GM12874 (cell line): ENCODE results near the gene NUP160.

ENCODE experiments used
- CTCF ChIP-seq: IDR thresholded peaks from 2 replicates; pipeline ENCODE4 v1.5.1; 2011; ENCODE audit warnings: low read depth, mild to moderate bottlenecking, control low read depth, low read length, moderate library complexity; ENCODE audit not compliant: insufficient read depth

NUP160 gene

GRCh38 chr11:47886096-47886495, 37.9 kb upstream of the NUP160 start:
- no peak for TF ChIP-seq CTCF

GRCh38 chr11:47881145-47881544, 33.0 kb upstream of the NUP160 start:
- no peak for TF ChIP-seq CTCF

- TF ChIP-seq CTCF: no peak
Observed at GRCh38 chr11:47879259-47880158, 31.4 kb upstream of the NUP160 start.

GRCh38 chr11:47870404-47870803, 22.3 kb upstream of the NUP160 start:
- no peak for TF ChIP-seq CTCF

GRCh38 chr11:47869544-47870393, 21.6 kb upstream of the NUP160 start:
- TF ChIP-seq CTCF: no peak

GRCh38 chr11:47867823-47868222, 19.7 kb upstream of the NUP160 start:
- no peak for TF ChIP-seq CTCF

- no peak for TF ChIP-seq CTCF
Observed at GRCh38 chr11:47864901-47865300, 16.8 kb upstream of the NUP160 start.
